GDM1 (cell line): ENCODE measurements around the gene RSPRY1.
"Not testable (repeated sequence)": the region's sequence is repeated elsewhere in the genome, so short reads cannot be mapped to it uniquely, and the experiment has no call there.

ENCODE experiments used
- DNase-seq: peaks from one replicate; lab custom pipeline; 2025; lab: John Stamatoyannopoulos, UW

Gene RSPRY1

DNA sequence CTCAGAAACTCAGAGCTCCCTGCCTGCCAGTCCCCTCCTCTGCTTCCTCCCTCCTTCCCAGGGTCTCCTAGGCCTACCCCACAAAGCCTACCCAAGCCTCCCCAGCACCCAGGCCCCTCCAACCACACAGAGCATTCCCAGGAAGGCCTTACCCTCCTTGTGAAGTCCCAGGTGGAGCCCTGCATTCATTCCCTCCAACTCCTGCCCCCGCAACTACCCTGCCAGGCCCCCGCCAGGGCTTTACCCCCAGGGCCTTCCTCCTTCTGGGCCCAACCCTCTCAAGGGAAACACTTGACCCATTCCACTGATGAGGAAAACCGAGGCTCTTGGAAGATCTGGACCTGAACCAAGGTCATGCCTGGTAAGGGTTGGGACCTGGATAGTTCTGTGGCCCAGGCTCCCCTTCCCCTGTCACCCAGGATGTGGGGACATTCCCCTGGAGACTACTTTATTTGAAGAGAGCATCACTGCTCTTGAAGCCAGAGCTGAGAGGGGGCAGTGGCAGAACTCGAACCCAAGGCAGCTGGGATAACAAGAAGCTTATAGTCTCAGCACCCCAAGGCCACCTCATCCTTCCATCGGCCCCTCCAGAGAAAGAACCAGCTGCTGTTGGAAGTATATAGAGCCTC lies 85.9 kb downstream of the RSPRY1 start:
- no peak for DNase-seq

DNA sequence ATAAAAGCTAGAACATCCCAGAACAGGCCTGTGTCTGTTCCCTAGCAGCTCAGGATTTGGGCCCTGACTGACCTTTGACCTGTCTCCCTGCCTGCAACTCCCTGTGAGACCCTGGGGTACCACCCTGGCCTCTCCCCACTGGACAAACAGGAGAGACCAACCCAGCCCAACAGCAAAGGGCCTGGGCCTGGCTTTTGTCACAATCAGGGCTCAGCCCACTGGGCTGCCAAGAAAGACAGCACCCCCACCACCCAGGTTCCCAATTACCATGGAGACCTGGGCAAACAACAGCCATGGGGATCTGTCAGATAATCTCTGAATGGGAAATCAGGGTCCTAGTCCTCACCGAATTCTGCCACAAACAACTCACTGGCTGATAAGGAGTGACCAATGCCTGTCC lies 87.2 kb downstream of the RSPRY1 start:
- no peak for DNase-seq

DNA sequence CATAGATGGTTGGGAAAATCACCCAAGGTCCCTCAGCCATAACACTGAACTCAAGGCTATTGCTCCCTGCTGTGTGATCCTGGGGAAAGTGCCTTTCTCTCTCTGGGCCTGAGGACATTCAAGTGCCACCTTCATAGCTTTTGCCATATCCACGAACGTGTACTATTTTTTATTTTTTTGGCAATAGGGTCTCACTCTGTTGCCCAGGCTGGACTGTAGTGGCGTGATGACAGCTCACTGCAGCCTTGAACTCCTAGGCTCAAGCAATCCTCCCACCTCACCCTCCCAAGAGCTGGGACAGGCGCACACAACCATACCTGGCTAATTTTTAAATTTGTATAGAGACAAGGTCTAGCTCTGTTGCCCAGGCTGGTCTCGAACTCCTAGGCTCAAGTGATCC lies 87.7 kb downstream of the RSPRY1 start:
- no peak for DNase-seq

DNA sequence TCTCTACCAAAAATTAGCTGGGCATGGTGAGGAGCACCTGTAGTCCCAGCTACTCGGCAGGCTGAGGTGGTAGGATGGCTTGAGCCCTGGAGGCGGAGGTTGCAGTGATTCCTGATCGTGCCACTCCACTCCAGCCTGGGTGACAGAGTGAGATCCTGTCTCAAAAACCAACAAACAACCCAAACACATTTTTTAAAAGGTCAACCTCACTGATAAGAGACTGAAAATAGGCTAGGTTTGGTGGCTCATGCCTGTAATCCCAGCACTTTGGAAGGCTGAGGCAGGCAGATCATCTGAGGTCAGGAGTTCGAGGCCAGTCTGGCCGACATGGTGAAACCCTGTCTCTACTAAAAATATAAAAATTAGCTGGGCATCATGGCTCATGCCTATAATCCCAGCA lies 89.8 kb downstream of the RSPRY1 start:
- DNase-seq: not testable (repeated sequence)

DNA sequence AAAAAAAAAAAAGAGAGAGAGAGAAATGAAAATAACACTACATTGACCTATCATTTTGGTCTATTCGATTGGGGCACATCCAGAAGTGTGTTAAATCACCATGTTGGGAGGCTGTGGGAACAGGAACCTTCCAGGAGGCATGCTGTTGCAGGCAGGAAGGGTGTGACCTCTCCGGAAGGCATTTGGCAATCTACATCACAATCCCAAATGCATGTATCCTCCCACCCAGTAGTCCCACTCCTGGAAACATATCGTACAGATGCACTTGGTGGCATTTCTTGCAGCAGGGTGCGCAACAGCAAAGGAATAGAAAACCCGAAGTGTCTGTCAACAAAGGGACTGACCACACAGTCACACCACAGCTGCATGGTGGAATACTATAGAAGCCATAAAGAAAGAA lies 90.5 kb downstream of the RSPRY1 start:
- DNase-seq: no peak

DNA sequence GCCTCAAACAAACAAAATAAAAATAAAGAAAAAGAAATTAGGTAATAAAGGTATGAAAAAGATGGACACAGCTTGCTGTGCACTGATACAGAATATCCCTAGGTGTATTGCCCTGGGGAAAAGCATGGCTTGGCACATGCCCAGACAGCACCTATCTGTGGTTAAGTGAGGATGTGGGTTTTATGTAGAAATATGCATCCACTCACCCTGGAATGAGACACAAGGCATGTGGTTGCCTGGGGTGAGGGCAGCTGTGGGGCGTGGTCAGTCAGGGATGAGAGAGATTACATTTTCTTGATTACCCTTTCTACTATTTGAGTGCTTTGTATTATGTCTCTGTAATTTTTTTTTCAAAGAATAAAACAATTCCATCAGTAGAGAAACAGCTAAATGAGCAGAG lies 91.5 kb downstream of the RSPRY1 start:
- no peak for DNase-seq

DNA sequence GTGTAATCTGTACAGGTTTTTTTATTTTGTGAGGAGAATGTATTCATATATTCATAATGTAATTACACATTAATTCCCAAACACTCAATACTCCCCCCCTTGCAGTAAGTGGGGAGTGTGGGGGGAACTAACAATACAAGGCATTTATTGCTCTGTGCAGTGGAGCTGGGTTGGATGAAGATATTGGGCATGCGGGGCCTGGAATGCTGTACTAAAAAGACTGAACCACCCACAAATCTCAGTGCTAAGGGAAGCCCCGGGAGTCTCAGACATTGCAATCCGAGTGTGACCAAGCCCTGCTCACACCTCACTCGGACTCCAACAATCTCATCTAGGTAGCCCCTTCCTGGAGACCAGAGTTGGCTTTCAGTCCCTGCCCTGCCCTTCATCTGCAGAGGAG lies 92.4 kb downstream of the RSPRY1 start:
- no peak for DNase-seq

DNA sequence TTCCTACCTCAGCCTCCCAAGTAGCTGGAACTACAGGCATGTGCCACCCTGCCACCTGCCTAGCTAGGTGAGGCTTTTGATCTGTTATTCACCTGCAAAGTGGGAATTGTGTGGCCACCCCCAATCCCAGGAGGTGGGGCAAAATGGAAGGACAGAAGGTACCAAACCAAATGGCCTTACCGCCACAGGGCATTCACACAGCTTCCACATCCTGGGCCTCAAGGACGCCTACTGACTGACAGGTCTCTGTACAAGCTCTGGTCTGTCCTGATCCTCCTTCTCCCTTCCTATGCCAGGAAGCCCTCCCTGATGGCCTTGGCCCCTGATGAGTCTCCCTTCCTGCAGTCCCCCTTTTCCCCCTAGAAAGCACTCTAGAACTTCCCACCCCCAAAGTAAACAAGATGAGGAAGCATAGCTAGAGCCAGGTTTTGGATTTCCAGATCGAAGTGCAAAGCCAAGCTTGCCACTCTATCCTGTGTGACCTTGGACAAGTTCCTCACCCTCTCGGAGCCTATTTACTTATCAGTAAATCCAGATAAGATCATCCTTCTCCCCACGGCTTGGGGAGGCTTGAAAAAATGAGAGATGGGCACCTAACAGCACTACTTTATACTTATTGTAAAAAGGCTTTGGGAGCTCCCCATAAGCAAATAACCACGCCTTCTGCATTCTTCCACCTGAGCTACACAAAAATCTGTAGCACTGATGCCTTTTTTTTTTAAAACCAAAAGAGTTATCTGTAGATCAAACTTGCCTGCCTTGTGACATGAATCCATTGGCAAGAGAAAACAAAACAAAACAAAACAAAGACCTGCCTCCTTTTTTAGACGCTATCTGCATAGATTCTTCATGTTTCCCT lies 93.9 kb downstream of the RSPRY1 start:
- no peak for DNase-seq

DNA sequence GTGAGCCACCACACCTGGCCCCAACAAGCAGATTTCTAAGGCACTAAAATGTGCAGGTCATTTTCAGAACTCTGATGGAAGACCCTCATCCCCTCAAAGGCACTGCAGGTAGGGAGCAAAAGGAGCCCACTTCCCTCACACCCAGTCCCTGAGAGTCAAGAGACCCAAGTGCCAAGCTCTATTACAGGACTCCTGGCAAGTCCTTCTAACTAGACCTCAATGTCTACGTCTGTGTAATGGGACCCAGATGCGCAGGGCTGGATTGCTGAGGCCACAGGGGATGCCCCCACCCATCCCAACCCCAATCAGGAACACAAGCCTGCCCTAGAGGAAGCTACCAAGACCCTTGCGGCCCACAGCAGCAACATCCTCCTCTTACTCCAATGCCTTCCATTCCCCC lies 95.7 kb downstream of the RSPRY1 start:
- DNase-seq: no peak

DNA sequence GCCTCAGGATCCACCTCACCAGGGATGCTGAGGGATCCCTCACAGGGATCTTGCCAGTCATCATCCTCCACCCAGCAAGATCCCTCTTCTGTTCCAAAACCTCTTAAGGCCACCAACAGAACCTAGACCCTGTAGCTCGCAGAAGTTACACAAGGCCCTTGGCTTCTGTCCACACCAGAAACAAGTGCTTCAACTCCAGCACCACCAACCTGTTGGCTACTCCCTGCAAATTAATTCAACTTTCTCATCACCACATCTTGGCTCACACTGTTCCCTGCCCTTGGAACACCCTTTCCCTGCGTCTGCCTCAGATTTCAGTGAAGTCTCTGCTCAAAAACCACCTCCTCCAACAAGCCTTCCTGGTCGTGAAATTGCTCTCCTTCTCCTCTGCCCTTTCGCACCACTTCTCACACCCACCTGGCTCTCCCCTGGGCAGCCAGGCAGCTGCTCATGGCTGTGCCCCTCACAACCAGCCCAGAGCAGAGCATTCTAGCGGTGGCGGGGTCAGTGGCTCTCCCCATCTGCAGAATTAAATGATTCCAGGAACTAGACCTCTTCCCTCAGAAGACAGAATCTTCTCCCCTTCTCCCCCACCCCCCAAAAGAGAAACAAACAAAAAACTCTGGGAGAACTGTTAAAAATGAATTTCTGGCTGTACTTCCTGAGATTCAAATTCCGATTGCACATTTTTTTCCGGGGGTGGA lies 96.5 kb downstream of the RSPRY1 start:
- DNase-seq: no peak

DNA sequence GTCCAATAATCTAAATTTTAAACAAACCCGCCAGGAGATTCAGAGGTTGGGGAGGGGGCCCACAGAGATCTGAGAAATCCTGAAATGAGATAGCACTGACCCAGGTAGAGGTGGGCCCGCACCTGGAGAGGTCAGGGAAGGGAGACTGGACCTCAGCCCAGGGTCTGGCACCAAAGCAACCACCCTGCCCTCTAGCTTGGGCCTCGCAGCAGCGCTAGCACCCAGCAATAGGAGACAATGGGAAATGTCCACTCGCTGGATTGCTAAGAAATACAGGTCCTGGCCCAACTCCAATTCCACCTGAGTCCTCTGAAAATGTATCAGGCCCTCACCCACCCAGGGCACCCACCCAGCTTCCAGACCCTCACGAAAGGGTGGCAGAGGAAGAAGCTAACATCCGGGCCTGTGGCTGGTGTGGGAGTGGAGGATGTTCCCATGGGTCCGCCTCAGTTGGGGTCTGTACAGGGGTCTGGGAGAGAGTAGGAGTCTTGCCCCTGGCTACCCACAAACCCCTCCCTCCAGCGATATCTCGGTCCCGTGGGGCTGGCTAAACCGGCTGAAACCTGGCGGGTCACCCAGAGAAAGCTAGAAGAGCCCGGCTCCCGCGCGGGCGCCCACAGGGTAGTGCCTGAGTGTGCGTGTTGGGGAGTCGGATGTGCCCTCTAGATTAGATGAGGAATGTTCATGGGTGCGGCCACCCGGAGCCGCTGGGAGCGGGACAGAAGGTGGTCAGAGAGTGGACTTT lies 97.3 kb downstream of the RSPRY1 start:
- DNase-seq: no peak

DNA sequence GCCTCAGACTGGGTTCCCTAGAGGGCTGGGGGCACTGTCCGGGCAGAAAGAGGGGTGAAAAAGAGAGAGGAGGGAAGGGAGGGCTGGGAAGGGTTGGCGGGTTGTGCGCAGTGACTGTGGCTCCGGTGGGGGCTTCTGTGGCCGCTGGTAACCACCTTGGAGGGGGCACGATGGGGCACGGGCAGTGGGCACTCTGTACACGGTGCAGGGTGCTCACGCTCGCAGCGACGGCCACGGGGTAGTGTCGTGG lies 97.8 kb downstream of the RSPRY1 start:
- DNase-seq: no peak

DNA sequence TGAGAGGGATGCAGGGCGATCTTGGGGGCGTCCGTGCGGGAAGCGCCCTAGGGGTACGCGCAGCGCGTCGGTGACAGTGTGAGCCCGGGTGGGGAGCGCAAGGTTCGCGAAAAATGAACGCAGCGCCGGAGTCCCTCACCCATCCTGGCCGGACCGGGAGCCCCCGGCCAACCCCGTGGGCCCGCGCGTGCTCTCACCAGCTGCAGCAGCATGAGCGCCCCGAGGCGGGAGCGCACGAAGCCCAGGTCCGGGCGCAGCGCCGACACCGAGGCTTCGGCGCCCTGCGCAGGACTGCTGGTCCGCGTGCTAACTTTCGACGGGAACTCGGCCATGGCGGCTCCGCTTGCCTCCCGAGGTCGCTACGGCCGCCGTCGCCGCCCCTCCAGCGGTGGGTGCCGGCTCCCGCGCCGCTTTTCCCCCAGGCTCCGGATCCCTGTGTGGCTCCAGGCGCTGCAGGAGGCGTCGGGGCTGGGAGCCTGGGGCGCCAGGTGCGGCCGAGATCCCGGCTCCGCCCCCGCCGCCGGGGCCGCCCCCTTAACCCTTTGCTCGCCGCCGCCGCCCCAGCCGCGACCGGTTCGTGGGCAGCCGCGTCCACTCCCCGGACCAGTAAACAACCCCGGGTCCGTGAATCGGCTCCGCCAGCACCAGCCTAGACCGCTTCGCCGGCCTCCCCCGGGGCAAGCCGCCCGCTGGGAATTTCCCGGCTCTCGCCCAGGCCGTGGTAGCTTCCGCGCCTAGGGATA lies 98.3 kb downstream of the RSPRY1 start, which contains the start of gene PLLP:
Gene PLLP (minus strand): TSS at position 464 of the 743 bp plus-strand sequence. CDS start 132 bp downstream, at position 332.
- no peak for DNase-seq

DNA sequence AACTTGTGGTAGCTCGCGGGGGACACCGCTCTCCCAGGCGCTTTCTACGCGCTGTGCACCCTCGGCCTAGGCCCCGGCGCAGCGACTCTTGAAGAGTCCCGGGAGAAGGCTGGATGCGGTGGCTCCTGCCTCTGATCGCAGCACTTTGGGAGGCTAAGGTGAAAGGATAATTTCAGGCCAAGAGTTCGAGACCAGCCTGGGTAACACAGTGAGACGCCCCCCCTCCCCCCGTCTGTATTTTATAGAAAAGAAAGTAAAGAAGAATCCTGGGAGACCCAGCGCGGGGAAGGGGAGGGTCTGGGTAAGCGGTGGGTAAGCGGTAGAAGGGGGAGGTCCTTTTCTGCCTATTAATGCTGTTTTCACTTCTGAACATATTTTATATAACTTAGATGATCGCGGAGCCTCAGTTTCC lies 98.8 kb downstream of the RSPRY1 start:
- DNase-seq: no peak

DNA sequence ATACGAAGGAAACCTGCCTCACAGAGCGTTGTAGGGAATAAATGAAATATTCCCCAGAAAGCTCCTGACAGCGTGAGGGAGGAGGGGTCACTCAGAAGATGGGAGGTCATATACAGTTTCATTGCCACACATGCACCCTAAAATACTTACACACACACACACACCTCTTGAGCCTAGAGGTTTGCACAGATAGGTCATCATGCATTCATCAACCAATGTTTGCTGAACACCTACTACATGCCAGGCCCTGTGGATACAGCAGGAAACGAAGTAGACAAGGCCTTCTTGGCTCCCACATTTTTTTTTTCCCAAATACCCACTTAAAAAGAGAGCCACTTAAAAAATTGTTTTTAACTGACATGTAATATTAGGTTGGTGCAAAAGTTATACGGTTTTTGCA lies 99.2 kb downstream of the RSPRY1 start:
- no peak for DNase-seq

DNA sequence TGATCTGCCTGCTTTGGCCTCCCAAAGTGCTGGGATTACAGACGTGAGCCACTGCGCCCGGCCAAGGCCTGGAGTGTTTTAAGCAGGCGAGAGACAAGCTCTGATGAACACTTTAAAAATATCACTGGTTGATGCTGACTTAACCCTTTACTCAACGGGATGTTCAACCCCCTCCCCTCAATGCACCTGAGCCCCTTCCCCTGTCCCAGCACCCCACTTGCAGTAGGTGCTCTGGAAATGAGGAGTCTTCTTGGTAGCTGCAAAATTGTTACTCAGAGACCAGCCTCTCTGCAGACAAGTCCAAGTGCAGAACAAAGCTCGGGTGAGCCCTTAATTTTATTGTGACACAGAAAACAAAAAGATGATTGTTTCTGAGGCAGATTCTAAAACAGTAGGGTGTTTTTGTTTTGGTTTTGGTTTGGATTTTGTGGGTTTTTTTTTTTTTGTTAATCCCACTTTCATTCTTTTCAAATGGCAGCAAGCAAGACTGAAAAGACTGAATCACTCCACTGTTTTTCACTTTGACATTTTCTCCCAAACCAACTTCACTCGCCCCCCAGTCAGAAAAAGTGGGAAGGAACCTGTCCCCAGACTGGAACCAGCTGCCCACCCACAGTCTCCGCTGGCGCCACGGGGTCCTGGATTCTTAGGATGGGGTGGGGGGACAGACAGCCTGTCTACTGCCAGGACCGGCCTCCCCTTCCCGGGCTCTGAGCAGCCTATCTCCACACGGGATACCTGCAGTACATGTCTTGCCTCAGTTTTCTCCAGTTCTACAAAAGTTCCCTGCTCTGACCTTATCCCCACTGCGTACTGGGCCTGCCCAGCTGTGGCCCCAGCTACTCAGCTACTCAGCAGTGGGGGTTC lies 103.5 kb downstream of the RSPRY1 start:
- DNase-seq: no peak
